ENCODE measurements around the gene PKD1.

DNA sequence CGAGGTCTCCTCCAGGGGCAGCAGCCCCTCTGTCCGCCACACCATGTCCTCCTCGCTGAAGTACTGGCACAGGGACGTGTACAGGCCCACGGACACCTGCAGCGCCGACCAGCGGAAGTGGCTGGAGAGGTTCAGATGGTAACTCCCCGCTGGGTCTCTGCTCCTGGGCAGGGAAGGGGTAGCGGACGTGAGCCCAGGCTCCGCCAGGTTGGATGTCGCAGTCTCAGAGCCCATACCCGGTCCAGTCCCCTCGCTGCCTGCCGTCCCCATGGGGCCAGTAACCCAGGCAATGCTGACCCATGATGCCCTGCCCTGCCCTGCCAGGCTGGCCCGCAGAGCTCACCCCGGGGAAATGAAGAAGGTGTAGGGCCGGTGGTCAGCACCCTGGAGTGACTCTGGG lies 33.2 kb downstream of the PKD1 start:
- no peak for TF ChIP-seq HDGF (IDR thresholded peaks at IDR 0.05; ENCODE audit: borderline replicate concordance)
- no peak for TF ChIP-seq FOXA1 (IDR thresholded peaks at IDR 0.05)
- no peak for TF ChIP-seq ARNT (IDR thresholded peaks at IDR 0.05)
- no peak for TF ChIP-seq FOXM1 (IDR thresholded peaks at IDR 0.05; ENCODE audit: borderline replicate concordance)
- no peak for TF ChIP-seq LEF1 (IDR thresholded peaks at IDR 0.05; ENCODE audit: borderline replicate concordance)
- TF ChIP-seq ELF4 (IDR thresholded peaks at IDR 0.05), result no peak
- TF ChIP-seq ZNF384 (IDR thresholded peaks at IDR 0.05), result no peak
- TF ChIP-seq SUZ12 (IDR thresholded peaks at IDR 0.05), result no peak
- TF ChIP-seq SP1 (IDR thresholded peaks at IDR 0.05), result no peak
- no peak for TF ChIP-seq BHLHE40 (IDR thresholded peaks at IDR 0.05; ENCODE audit: borderline replicate concordance)
